SK-N-SH (cell line): ENCODE data around the gene TSPAN14.

Experiments
- CHD2 ChIP-seq: fragments of 150-350 bp; IDR thresholded peaks from 2 replicates; pipeline ENCODE4 v1.6.1; 2018; ENCODE audit warnings: low read length; ENCODE audit not compliant: partially characterized antibody
- EP300 ChIP-seq, 2 experiments: IDR thresholded peaks; 2 replicates each; pipeline versions ENCODE4 v1.4.0 to v1.6.1; 2012; ENCODE audit warnings: borderline replicate concordance in 1 of 2, low read depth in 1 of 2, low read length in 1 of 2
- FOXJ3 ChIP-seq: sonication (generic); formaldehyde crosslinking; IDR thresholded peaks from 2 replicates; pipeline ENCODE4 v1.5.1; 2020; ENCODE audit warnings: mild to moderate bottlenecking, missing genetic modification reagents
- JUND ChIP-seq: IDR thresholded peaks from 2 replicates; pipeline ENCODE4 v1.4.0; 2012
- NFIC ChIP-seq: IDR thresholded peaks from 2 replicates; pipeline ENCODE4 v1.4.0; 2012; ENCODE audit warnings: borderline replicate concordance
- POLR2AphosphoS5 ChIP-seq: IDR thresholded peaks from 2 replicates; pipeline ENCODE4 v1.6.1; 2012; ENCODE audit warnings: low read depth, low read length
- RCOR1 ChIP-seq: fragments of 150-350 bp; IDR thresholded peaks from 2 replicates; pipeline ENCODE4 v1.6.1; 2017; ENCODE audit warnings: antibody characterized with exemption, low read length
- TF ChIP-seq, protein P1 (sequence below): fragments of 200-600 bp; sonication (generic); IDR thresholded peaks from 2 replicates; pipeline ENCODE4 v1.6.1; 2017; ENCODE audit warnings: antibody characterized with exemption, mild to moderate bottlenecking, moderate library complexity
- TF ChIP-seq, protein P2 (sequence below): IDR thresholded peaks from 2 replicates; pipeline ENCODE4 v1.6.1; 2012; ENCODE audit warnings: mild to moderate bottlenecking, low read depth, low read length, moderate library complexity

DNA sequence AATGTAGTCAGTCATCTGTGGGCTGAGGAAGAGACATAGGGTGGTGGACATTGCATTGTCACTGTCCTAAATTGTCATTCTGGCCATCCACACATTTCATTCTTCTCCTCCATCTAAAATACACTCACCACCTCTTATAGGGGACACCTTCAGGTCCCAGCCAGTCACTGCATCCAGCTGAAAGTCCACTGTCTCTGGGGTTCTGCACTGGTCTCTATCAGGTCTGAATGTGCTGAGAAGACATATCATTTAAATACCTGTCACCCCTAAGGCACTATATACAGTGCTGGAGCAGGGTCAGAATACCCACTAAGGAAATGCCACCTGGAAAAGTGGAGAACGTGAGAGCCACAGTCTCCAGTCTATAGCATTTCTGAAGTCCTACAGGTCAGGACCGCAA, 113.2 kb downstream of the TSPAN14 start:
- TF ChIP-seq EP300 (IDR thresholded peaks at IDR 0.05; ENCODE audit: borderline replicate concordance in 1 of 2, low read depth in 1 of 2, low read length in 1 of 2): no peak
- TF ChIP-seq, protein P1, sequence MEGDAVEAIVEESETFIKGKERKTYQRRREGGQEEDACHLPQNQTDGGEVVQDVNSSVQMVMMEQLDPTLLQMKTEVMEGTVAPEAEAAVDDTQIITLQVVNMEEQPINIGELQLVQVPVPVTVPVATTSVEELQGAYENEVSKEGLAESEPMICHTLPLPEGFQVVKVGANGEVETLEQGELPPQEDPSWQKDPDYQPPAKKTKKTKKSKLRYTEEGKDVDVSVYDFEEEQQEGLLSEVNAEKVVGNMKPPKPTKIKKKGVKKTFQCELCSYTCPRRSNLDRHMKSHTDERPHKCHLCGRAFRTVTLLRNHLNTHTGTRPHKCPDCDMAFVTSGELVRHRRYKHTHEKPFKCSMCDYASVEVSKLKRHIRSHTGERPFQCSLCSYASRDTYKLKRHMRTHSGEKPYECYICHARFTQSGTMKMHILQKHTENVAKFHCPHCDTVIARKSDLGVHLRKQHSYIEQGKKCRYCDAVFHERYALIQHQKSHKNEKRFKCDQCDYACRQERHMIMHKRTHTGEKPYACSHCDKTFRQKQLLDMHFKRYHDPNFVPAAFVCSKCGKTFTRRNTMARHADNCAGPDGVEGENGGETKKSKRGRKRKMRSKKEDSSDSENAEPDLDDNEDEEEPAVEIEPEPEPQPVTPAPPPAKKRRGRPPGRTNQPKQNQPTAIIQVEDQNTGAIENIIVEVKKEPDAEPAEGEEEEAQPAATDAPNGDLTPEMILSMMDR: no peak
- no peak for TF ChIP-seq NFIC
- TF ChIP-seq JUND: no peak
- TF ChIP-seq POLR2AphosphoS5: no peak
- TF ChIP-seq RCOR1: no peak
- TF ChIP-seq, protein P2, sequence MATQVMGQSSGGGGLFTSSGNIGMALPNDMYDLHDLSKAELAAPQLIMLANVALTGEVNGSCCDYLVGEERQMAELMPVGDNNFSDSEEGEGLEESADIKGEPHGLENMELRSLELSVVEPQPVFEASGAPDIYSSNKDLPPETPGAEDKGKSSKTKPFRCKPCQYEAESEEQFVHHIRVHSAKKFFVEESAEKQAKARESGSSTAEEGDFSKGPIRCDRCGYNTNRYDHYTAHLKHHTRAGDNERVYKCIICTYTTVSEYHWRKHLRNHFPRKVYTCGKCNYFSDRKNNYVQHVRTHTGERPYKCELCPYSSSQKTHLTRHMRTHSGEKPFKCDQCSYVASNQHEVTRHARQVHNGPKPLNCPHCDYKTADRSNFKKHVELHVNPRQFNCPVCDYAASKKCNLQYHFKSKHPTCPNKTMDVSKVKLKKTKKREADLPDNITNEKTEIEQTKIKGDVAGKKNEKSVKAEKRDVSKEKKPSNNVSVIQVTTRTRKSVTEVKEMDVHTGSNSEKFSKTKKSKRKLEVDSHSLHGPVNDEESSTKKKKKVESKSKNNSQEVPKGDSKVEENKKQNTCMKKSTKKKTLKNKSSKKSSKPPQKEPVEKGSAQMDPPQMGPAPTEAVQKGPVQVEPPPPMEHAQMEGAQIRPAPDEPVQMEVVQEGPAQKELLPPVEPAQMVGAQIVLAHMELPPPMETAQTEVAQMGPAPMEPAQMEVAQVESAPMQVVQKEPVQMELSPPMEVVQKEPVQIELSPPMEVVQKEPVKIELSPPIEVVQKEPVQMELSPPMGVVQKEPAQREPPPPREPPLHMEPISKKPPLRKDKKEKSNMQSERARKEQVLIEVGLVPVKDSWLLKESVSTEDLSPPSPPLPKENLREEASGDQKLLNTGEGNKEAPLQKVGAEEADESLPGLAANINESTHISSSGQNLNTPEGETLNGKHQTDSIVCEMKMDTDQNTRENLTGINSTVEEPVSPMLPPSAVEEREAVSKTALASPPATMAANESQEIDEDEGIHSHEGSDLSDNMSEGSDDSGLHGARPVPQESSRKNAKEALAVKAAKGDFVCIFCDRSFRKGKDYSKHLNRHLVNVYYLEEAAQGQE: no peak
- no peak for TF ChIP-seq CHD2
- no peak for TF ChIP-seq FOXJ3 (CRISPR knock-in tag)
